Spleen (tissue), 11 donors: ENCODE data around the gene FLT1. TPM values are rescaled to one million over a fixed set of nuclear protein-coding genes. Genes with fewer than 3 reads are reported as not detected.

Experiments used
- DNase-seq: peaks from one replicate; pipeline ENCODE4 v3.0.0-alpha.2; 2020
- H3K27ac ChIP-seq, 8 donors: fragments of 200-600 bp; sonication (generic) in 7 of 8; 1 replicate in 4 of 8; 2 replicates in 4 of 8; pipeline versions ENCODE4 v1.5.0 to v1.8.0; 2016 to 2021; ENCODE audit warnings: inconsistent platforms in 4 of 8, mild to moderate bottlenecking in 4 of 8, moderate library complexity in 1 of 8
- H3K27me3 ChIP-seq, 7 donors: fragments of 200-600 bp; sonication (generic) in 6 of 7; replicated peaks in 1 of 7; 1 replicate in 4 of 7; 2 replicates in 3 of 7; pipeline versions ENCODE4 v1.5.0 to v1.8.0; 2016 to 2021; ENCODE audit warnings: inconsistent platforms in 3 of 7, mild to moderate bottlenecking in 1 of 7
- H3K36me3 ChIP-seq, 6 donors: fragments of 200-600 bp; sonication (generic) in 5 of 6; 1 replicate in 4 of 6; 2 replicates in 2 of 6; pipeline versions ENCODE4 v1.5.0 to v1.8.0; 2016 to 2021; ENCODE audit warnings: inconsistent platforms in 2 of 6
- H3K4me1 ChIP-seq, 6 donors: fragments of 200-600 bp; sonication (generic) in 5 of 6; 1 replicate in 3 of 6; 2 replicates in 3 of 6; pipeline versions ENCODE4 v1.5.0 to v1.8.0; 2016 to 2021; ENCODE audit warnings: inconsistent platforms in 3 of 6
- H3K4me3 ChIP-seq, 8 donors: fragments of 200-600 bp; sonication (generic) in 7 of 8; 1 replicate in 4 of 8; 2 replicates in 4 of 8; pipeline versions ENCODE4 v1.5.0 to v1.8.0; 2016 to 2021; ENCODE audit warnings: inconsistent platforms in 4 of 8, mild to moderate bottlenecking in 4 of 8, moderate library complexity in 2 of 8
- H3K9me3 ChIP-seq, 8 donors: fragments of 200-600 bp; sonication (generic) in 7 of 8; 1 replicate in 4 of 8; 2 replicates in 4 of 8; pipeline versions ENCODE4 v1.5.0 to v1.8.0; 2016 to 2021; ENCODE audit warnings: inconsistent platforms in 4 of 8
- POLR2A ChIP-seq, 3 donors: fragments of 450-650 bp; IDR thresholded peaks; one replicate each; pipeline ENCODE4 v1.5.1; 2017; ENCODE audit warnings: antibody characterized with exemption in 3 of 3, mild to moderate bottlenecking in 1 of 3
- POLR2AphosphoS5 ChIP-seq, 3 donors: sonication (generic); formaldehyde crosslinking; IDR thresholded peaks; one replicate each; pipeline ENCODE4 v1.5.1; 2017; ENCODE audit warnings: antibody characterized with exemption in 3 of 3
- WGBS, 5 donors: extraction: QIAGEN DNeasy Blood & Tissue Kit in 3 of 5; methylation state at CpG; one replicate each; pipeline versions ENCODE4 v1.1.5 to v1.1.7; 2013 to 2018; 5-methylcytosine and 5-hydroxymethylcytosine counted together
- intact Hi-C: fragments of 100-400 bp; cut with DNase I; formaldehyde crosslinking; loops from one replicate; pipeline ENCODE4 v1.15.0; 2023; ENCODE audit warnings: low total_unique reads
- polyA plus RNA-seq, 3 donors: library from polyadenylated mRNA; stranded (reverse); fragments of 200-250 nt; gene quantifications; one replicate each; pipeline ENCODE4 v1.2.1, GENCODE V29; 2013
- total RNA-seq, 7 donors: library from RNA; depleted of rRNA in 3 of 7; stranded (reverse); fragments of >200 nt in 3 of 7; fragmentation: NEBNext Ultra II Directional in 4 of 7; extraction: Animal tissue kit (Norgen Biotek cat#: 25700) in 4 of 7; gene quantifications; one replicate each; pipeline versions ENCODE4 v1.1.0 to v1.2.1, GENCODE V29; 2016 to 2021
- TF ChIP-seq, protein P1 (sequence below), 11 experiments: fragments of 200-600 bp in 7 of 11; fragments of 450-650 bp in 4 of 11; sonication (generic) in 4 of 11; IDR thresholded peaks in 8 of 11; conservative IDR thresholded peaks in 3 of 11; 1 replicate in 7 of 11; 2 replicates in 4 of 11; pipeline versions ENCODE4 v1.4.0 to v1.8.0; 2016 to 2021; ENCODE audit warnings: antibody characterized with exemption in 11 of 11, inconsistent platforms in 4 of 11, mild to moderate bottlenecking in 1 of 11
- donor health status: healthy with polysubstance abuse.
- donor health status: DM: no; HTN: no; CAD: no; lungs with moderate emphysema.
- donor health status: DM: no; HTN: no; CAD: no.
- donor health status: Bipolar disorder and iron deficiency.
- donor health status: healthy.
- donor health status: DM: no; HTN: no; CAD: no.
- donor health status: DM: yes; HTN: yes; CAD: no.

FLT1 gene
- total and polyA plus RNA-seq, 10 donors: 1.2 to 70.6 (median 55.4) TPM

DNA sequence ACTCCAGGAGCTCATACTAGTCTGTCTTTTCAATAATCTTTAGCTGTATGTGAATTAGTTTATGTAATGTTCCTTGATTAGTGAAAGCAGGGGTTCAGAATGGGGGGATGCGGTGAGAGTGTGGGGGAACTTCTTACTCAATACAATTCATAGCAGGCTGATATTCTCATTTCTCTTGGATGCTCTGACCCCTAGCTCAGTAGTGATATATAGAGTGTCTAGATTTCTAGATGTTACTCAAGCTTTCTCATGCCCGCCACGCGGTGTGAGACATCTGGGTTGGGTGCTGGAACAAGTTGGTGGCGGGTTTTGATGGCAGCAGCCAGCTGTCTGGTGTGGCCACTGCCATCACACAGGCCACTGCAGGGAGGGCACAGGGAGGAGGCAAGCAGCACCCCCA, 39.3 kb upstream of the FLT1 start:
- 54 to 71% (median 66%) methylated on average over 5 of the region's 5 CpGs for WGBS, 5 donors
- H3K27ac ChIP-seq: no peak overlapping the region
- H3K4me3 ChIP-seq: no peak overlapping the region
- DNase-seq: no peak
- intact Hi-C loops: no loop called here
- no peak for TF ChIP-seq POLR2AphosphoS5 (IDR thresholded peaks at IDR 0.05)
- TF ChIP-seq POLR2A (IDR thresholded peaks at IDR 0.05): no peak
- TF ChIP-seq, protein P1, sequence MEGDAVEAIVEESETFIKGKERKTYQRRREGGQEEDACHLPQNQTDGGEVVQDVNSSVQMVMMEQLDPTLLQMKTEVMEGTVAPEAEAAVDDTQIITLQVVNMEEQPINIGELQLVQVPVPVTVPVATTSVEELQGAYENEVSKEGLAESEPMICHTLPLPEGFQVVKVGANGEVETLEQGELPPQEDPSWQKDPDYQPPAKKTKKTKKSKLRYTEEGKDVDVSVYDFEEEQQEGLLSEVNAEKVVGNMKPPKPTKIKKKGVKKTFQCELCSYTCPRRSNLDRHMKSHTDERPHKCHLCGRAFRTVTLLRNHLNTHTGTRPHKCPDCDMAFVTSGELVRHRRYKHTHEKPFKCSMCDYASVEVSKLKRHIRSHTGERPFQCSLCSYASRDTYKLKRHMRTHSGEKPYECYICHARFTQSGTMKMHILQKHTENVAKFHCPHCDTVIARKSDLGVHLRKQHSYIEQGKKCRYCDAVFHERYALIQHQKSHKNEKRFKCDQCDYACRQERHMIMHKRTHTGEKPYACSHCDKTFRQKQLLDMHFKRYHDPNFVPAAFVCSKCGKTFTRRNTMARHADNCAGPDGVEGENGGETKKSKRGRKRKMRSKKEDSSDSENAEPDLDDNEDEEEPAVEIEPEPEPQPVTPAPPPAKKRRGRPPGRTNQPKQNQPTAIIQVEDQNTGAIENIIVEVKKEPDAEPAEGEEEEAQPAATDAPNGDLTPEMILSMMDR (IDR thresholded peaks at IDR 0.05 in 8 of 11, conservative IDR thresholded peaks at IDR 0.05 in 3 of 11): no peak
- H3K4me1 ChIP-seq: peaks cover 4 to 30% (median 25%) of the 10 kb centered on the region in 6 donors
- peaks cover 0 to 13% (median 6%) of the 10 kb centered on the region in 8 donors for H3K9me3 ChIP-seq
- H3K36me3 ChIP-seq: no peaks in the 10 kb centered on the region
- peaks cover 0 to 66% (median 37%) of the 10 kb centered on the region in 7 donors for H3K27me3 ChIP-seq

- peaks cover 0 to 72% (median 43%) of the 10 kb centered on the region in 7 donors for H3K27me3 ChIP-seq
- intact Hi-C loops: no loop called here
- no peaks in the 10 kb centered on the region for H3K36me3 ChIP-seq
- peak overlapping the region in 2 of 8 donors; percentile 40 to 72 for H3K4me3 ChIP-seq
- DNase-seq: no peak
- TF ChIP-seq, protein P1 (IDR thresholded peaks at IDR 0.05 in 8 of 11, conservative IDR thresholded peaks at IDR 0.05 in 3 of 11): no peak
- no peak for TF ChIP-seq POLR2AphosphoS5 (IDR thresholded peaks at IDR 0.05)
- no peak for TF ChIP-seq POLR2A (IDR thresholded peaks at IDR 0.05)
- 88 to 97% (median 90%) methylated on average over 7 of the region's 7 CpGs for WGBS, 5 donors
- H3K27ac ChIP-seq: peak overlapping the region in 6 of 8 donors; percentile 70 to 80 (median 74)
- H3K4me1 ChIP-seq: peaks cover 4 to 32% (median 26%) of the 10 kb centered on the region in 6 donors
- H3K9me3 ChIP-seq: peaks cover 0 to 13% (median 6%) of the 10 kb centered on the region in 8 donors
These were observed 38.7 kb upstream of the FLT1 start for GRCh38 chr13:28533441-28534166.

DNA sequence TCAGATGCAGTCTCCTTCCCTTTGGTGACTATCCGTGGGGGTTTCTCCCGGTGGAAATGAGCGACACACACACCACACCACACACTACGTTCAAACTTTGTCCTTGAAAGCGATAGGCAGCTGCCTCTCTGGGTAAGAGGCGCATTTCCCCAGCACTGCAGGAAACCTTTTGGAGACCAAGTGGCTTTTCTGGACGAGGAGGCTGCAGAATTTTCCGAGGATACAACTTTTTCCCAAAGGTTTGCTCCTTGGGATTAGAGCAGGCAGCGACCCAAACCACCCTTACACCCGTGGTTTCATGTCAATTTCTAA, 38.2 kb upstream of the FLT1 start:
- no peaks in the 10 kb centered on the region for H3K36me3 ChIP-seq
- H3K4me1 ChIP-seq: peaks cover 4 to 37% (median 30%) of the 10 kb centered on the region in 6 donors
- H3K27me3 ChIP-seq: peaks cover 0 to 78% (median 49%) of the 10 kb centered on the region in 7 donors
- peak overlapping the region in 7 of 8 donors; percentile 29 to 72 (median 46) for H3K4me3 ChIP-seq
- no peak for DNase-seq
- peak overlapping the region in 6 of 8 donors; percentile 70 to 80 (median 74) for H3K27ac ChIP-seq
- 18 to 28% (median 26%) methylated on average over 10 of the region's 10 CpGs for WGBS, 5 donors
- TF ChIP-seq POLR2AphosphoS5 (IDR thresholded peaks at IDR 0.05) (no peak), POLR2A (IDR thresholded peaks at IDR 0.05) (no peak)
- TF ChIP-seq, protein P1 (IDR thresholded peaks at IDR 0.05 in 8 of 11, conservative IDR thresholded peaks at IDR 0.05 in 3 of 11): no peak
- H3K9me3 ChIP-seq: peaks cover 0 to 13% (median 6%) of the 10 kb centered on the region in 8 donors
- intact Hi-C loops: no loop called here

DNA sequence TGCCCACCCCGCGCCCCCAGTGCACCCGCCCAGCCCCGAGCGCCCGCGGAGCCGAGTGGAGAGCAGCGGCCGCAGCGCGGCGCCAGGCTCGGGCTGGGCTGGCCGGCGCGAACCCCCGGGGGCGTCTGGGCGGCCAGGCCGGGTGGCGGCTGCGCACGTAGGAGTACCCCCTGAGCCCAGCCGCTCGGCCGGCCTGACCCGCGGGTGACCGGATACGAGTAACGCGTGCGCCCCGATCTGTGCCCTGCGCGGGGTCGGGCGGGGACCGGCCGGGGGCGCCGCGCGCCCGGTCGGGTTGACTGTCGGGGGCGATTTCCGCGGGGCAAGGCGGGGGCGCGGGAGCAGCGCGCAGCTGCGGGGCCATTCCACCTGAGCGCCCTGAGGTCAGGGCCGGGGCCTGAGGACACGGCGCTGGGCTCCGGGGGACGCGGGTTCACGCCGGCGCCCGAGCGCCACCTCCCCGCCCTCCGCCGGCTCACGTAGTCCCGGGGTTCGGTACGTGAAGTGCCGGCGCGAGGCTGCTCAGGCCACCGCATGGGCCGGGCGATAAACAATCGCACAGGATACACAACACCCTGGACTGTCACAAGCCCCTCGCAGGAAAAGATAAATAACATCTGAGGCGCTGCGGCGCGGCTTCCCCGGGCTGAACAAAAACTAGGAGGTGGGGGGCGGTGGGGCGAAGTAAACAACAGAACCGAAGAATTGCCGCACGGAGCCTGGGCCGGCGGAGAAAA, 37.6 kb upstream of the FLT1 start:
- DNase-seq: peak; percentile 81
- Histone ChIP-seq H3K9me3 (peaks cover 0 to 13% (median 6%) of the 10 kb centered on the region in 8 donors), H3K27ac (peak overlapping the region in 7 of 8 donors; percentile 51 to 80 (median 72)), H3K4me1 (peaks cover 4 to 42% (median 34%) of the 10 kb centered on the region in 6 donors), H3K4me3 (peak overlapping the region; percentile 16 to 72 (median 43)), H3K36me3 (no peaks in the 10 kb centered on the region), H3K27me3 (peaks cover 0 to 83% (median 49%) of the 10 kb centered on the region in 7 donors)
- intact Hi-C loops: no loop called here
- TF ChIP-seq POLR2AphosphoS5 (IDR thresholded peaks at IDR 0.05) (peak; percentile 49 to 75 (median 67)), POLR2A (IDR thresholded peaks at IDR 0.05) (no peak)
- TF ChIP-seq, protein P1 (IDR thresholded peaks at IDR 0.05 in 8 of 11, conservative IDR thresholded peaks at IDR 0.05 in 3 of 11): no peak
- 1 to 3% (median 2%) methylated on average over 49 to 96 of the region's 96 CpGs for WGBS, 5 donors
